Activated CD4-positive, alpha-beta memory T cell treated with anti-CD3 and anti-CD28 coated beads for 36 hours (primary cell): ENCODE data around the gene ARHGEF17. TPM values are rescaled to one million over a fixed set of nuclear protein-coding genes. Genes with fewer than 3 reads are reported as not detected.
A peak's percentile ranks its signal among the peaks of the same experiment; 100 is the strongest.

Experiments
- CTCF ChIA-PET: fragments of 350-600 bp; sonication (Branson Sonifier 250); formaldehyde crosslinking; loops from one replicate; lab custom pipeline; 2021; ENCODE audit warnings: antibody characterized with exemption, inconsistent platforms; lab: Charles Lee
- POLR2A ChIA-PET: fragments of 350-600 bp; sonication (Branson Sonifier 250); formaldehyde crosslinking; loops from one replicate; lab custom pipeline; 2021; ENCODE audit warnings: antibody characterized with exemption; lab: Charles Lee
- DNase-seq: peaks from one replicate; pipeline ENCODE4 v3.0.0-alpha.2; 2020
- H3K27ac Mint-ChIP-seq: one replicate; pipeline ENCODE4 v1.8.0; 2021; ENCODE audit warnings: mixed read lengths
- H3K27me3 Mint-ChIP-seq: one replicate; pipeline ENCODE4 v1.8.0; 2021; ENCODE audit warnings: mixed read lengths
- H3K36me3 Mint-ChIP-seq: one replicate; pipeline ENCODE4 v1.8.0; 2021; ENCODE audit warnings: mixed read lengths
- H3K4me1 Mint-ChIP-seq: one replicate; pipeline ENCODE4 v1.8.0; 2021; ENCODE audit warnings: low read depth, mixed read lengths
- H3K4me3 Mint-ChIP-seq: one replicate; pipeline ENCODE4 v1.8.0; 2021; ENCODE audit warnings: mild to moderate bottlenecking, mixed read lengths
- H3K9me3 Mint-ChIP-seq: one replicate; pipeline ENCODE4 v1.8.0; 2021; ENCODE audit warnings: mixed read lengths
- intact Hi-C: fragments of 100-400 bp; cut with micrococcal nuclease; formaldehyde crosslinking; loops from one replicate; pipeline ENCODE4 v1.15.1; 2023
- total RNA-seq, 2 experiments: library from RNA; stranded (reverse); gene quantifications; one replicate each; pipeline ENCODE4 v1.2.3, GENCODE V29; 2021

The ARHGEF17 gene, protein sequence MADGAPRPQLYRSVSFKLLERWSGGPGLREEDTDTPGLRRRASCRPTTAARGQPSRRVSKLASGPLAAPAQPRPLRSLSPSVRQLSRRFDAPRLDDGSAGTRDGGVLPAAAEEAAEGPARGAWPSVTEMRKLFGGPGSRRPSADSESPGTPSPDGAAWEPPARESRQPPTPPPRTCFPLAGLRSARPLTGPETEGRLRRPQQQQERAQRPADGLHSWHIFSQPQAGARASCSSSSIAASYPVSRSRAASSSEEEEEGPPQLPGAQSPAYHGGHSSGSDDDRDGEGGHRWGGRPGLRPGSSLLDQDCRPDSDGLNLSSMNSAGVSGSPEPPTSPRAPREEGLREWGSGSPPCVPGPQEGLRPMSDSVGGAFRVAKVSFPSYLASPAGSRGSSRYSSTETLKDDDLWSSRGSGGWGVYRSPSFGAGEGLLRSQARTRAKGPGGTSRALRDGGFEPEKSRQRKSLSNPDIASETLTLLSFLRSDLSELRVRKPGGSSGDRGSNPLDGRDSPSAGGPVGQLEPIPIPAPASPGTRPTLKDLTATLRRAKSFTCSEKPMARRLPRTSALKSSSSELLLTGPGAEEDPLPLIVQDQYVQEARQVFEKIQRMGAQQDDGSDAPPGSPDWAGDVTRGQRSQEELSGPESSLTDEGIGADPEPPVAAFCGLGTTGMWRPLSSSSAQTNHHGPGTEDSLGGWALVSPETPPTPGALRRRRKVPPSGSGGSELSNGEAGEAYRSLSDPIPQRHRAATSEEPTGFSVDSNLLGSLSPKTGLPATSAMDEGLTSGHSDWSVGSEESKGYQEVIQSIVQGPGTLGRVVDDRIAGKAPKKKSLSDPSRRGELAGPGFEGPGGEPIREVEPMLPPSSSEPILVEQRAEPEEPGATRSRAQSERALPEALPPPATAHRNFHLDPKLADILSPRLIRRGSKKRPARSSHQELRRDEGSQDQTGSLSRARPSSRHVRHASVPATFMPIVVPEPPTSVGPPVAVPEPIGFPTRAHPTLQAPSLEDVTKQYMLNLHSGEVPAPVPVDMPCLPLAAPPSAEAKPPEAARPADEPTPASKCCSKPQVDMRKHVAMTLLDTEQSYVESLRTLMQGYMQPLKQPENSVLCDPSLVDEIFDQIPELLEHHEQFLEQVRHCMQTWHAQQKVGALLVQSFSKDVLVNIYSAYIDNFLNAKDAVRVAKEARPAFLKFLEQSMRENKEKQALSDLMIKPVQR (N-terminal part only)
- under 1 TPM in 1 of 2 experiments, not detected in 1; 0.07 TPM for total RNA-seq

DNA sequence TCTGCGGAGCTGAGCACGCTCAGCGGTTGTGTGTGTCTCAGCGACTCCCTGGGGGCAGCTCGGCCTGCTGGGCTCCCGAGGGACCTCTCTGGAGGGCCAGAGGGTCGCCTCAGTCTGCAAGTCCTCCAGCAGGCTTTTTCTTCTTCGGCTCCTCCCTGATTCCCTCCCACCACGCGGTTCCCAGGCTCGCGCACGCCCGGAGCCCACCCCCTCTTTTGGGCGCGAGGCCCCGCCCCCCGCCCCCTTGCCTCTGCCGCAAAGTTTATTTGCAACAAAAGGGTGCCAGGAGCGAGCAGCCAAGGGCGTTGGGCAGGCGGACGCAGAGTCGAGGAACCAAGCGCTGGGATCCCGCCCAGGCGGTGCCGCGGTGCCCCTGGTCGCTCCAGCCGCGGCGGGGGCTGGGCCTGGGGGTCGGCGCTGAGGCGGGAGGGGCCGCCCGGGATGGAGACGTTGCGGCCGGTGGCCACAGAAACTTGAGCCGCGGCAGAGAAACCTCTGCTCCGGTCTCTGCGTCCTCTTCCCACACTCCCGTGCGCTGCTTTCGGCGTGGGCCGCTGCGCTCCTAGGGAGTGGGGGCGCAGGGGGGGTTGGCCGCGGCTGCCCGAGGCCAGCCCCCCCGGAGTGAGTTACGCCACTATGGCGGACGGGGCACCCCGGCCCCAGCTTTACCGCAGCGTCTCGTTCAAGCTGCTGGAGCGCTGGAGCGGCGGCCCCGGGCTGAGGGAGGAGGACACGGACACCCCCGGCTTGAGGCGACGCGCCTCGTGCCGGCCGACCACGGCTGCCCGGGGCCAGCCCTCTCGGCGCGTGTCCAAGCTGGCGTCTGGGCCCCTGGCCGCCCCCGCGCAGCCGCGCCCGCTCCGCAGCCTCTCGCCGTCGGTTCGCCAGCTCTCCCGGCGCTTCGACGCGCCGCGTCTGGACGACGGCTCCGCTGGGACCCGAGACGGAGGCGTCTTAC, at the start of gene ARHGEF17:
Gene ARHGEF17 (plus strand): TSS at position 274 of the 958 bp plus-strand sequence. CDS start 363 bp downstream, at position 637.
- no peak within 1 kb of the TSS for H3K27ac Mint-ChIP-seq
- intact Hi-C loops: loop anchor here (5.0 kb wide), 1 partner anchor 84 kb away; no protein-coding TSS in a partner anchor
- DNase-seq: peak; percentile 53
- H3K4me1 Mint-ChIP-seq: peaks cover 6% of the 10 kb centered on the region
- ChIA-PET CTCF (interaction anchor here (0.8 to 6.0 kb wide), 15 partner anchors 9 to 352 kb away, joined by 3 to 123 read pairs (median 6); no protein-coding TSS in a partner anchor), POLR2A (interaction anchor here (1.4 kb wide), 1 partner anchor 27 kb away, joined by 5 read pairs; no protein-coding TSS in a partner anchor)
- no peaks in the 10 kb centered on the region for H3K9me3 Mint-ChIP-seq
- peaks cover 8% of the 10 kb centered on the region for H3K27me3 Mint-ChIP-seq
- H3K36me3 Mint-ChIP-seq: no peaks in the 10 kb centered on the region
- peak within 1 kb of the TSS; percentile 74 for H3K4me3 Mint-ChIP-seq

DNA sequence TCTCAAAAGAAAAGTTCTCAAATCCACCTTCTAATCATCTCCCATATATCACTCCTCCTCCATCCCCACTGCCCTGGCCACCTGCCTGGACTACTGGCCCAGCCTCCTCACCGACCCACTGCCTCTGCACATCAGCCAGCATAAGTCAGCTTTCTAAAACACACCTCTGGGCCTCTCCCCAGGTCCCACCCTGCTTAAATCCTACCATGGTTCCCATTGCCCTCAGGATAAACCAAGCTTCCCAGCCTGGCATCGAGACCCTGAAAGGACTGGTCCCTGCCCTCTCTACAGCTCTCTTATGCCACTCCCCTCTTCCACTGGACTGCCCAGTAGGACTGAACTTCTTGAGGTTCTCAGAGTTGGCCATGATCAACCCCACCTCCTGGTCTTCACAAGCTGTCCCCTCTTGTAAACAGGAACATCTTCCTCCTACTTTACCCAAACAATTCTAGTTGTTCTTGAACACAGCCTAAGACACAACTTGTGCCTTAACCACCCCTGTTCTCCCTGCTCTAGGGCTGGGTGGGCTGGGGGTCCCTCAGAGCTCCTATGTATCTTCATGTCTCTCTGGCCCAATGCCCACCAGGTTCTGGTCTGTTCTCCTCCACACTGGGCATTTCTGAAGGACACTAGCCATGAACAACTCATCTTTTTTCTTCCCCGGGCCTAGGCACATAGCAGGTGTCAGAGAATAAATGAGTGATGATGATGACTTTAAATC, 48.5 kb upstream of the ARHGEF17 start:
- no peaks in the 10 kb centered on the region for H3K9me3 Mint-ChIP-seq
- no peak for DNase-seq
- H3K4me1 Mint-ChIP-seq: no peaks in the 10 kb centered on the region
- peaks cover 5% of the 10 kb centered on the region for H3K27me3 Mint-ChIP-seq
- ChIA-PET CTCF (no interaction called here), POLR2A (no interaction called here)
- intact Hi-C loops: no loop called here
- no peaks in the 10 kb centered on the region for H3K36me3 Mint-ChIP-seq
- H3K4me3 Mint-ChIP-seq: no peak overlapping the region
- no peak overlapping the region for H3K27ac Mint-ChIP-seq

DNA sequence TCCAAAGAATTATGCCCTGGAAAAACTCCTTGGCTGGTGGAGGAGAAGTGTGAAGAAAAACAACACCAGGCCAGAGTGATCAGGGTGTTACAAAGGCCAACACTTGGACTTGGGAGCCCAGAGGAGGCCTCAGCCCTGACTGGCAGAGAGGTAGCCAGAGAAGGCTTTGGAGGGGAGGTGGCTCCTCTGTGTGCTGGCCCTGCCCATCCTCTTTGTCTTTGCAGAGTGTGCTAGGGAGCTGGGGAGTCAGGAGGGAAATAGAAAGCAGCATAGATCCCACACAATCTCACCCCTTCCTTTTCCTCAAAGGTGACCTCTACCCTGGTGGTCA, 48.0 kb upstream of the ARHGEF17 start:
- Mint-ChIP-seq H3K9me3 (no peaks in the 10 kb centered on the region), H3K27me3 (peaks cover 10% of the 10 kb centered on the region), H3K27ac (no peak overlapping the region), H3K4me1 (no peaks in the 10 kb centered on the region), H3K36me3 (no peaks in the 10 kb centered on the region), H3K4me3 (no peak overlapping the region)
- ChIA-PET POLR2A (no interaction called here), CTCF (no interaction called here)
- intact Hi-C loops: no loop called here
- DNase-seq: no peak

DNA sequence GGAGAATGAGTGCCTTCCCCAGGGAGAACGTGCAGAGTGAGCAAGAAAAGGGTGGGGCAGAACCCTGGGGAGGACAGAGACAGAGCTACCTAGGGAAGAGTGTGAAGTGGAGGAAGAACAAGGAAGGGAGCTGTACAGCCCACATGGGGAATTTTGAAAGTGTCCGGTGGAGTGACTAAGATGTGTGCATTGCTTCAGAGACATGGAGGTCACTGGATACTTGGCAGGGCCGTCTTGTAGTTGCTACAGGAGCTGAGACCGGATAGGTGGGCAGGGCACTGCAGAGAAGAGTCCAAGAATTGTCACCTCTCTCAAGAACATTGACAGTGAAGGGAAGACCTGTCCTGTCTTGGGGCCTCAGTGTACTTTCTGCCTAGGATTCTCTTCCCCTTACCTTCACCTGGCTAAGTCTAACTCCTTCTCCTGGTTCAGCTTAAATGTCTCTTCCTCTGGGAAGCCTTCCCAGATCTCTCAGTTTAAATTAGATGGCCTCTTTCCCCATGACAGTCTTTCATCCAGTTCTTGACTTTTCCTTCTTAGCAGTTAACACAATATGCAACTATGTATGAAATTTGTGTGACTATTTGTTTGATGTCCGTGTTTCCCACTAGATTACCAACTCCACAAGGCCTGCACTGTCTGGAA, 45.1 kb upstream of the ARHGEF17 start:
- Mint-ChIP-seq H3K27me3 (peaks cover 13% of the 10 kb centered on the region), H3K27ac (no peak overlapping the region), H3K4me1 (no peaks in the 10 kb centered on the region), H3K9me3 (no peaks in the 10 kb centered on the region), H3K4me3 (no peak overlapping the region), H3K36me3 (no peaks in the 10 kb centered on the region)
- no peak for DNase-seq
- ChIA-PET CTCF (interaction anchor here (0.8 to 2.5 kb wide), 4 partner anchors 10 to 78 kb away, joined by 3 to 7 read pairs (median 4); no protein-coding TSS in a partner anchor), POLR2A (no interaction called here)
- intact Hi-C loops: no loop called here

DNA sequence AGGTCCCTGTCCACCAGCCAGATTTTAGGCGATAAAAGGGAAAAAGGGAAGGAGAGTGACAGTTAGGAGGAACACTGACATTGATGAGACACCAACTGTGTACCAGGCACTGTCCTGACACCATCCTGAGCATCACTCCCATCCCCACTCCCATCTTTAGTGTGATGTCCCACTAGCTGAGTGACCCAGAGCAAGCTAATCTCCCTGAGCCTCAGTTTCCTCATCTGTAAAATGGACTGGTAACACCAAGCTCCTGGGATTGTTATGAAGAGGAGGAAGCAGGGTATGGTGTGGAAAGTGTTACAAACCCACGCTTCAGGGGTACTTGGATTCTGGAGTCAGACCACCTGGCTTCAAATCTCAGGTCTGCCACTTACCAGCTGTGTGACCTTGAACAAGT, 44.4 kb upstream of the ARHGEF17 start:
- ChIA-PET POLR2A (no interaction called here), CTCF (interaction anchor here (0.8 kb wide), 1 partner anchor 34 kb away, joined by 3 read pairs; no protein-coding TSS in a partner anchor)
- no peaks in the 10 kb centered on the region for H3K36me3 Mint-ChIP-seq
- H3K27ac Mint-ChIP-seq: no peak overlapping the region
- no peak for DNase-seq
- no peaks in the 10 kb centered on the region for H3K4me1 Mint-ChIP-seq
- intact Hi-C loops: no loop called here
- no peak overlapping the region for H3K4me3 Mint-ChIP-seq
- H3K27me3 Mint-ChIP-seq: peaks cover 13% of the 10 kb centered on the region
- H3K9me3 Mint-ChIP-seq: no peaks in the 10 kb centered on the region

DNA sequence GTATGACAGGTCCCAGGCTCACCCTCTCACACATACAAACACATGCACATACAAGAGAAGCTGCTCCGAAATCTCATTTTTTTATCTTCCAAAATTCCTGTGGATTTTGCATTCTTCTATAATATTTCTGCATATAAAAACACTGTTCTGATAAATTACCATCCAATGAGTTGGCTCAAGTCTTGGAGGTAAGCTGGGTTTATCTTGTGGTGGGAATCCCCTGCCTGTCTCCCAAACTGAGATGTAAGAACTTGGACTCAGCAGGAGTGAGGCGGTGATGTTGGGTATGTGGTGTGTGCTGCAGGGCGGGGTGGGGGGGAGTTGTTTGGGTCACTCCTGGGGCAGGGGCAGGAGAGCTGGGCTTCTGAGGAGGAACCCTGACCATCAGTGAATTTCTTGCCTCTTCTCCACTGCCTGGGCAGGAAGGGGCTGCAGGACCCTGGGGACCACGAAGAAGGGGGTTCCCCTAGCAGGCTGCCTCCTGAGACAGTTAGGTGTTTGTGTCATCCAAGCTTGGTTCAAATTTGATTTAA, 42.7 kb upstream of the ARHGEF17 start:
- intact Hi-C loops: no loop called here
- POLR2A ChIA-PET: no interaction called here
- DNase-seq: no peak
- Mint-ChIP-seq H3K27ac (no peak overlapping the region), H3K4me1 (no peaks in the 10 kb centered on the region), H3K9me3 (no peaks in the 10 kb centered on the region), H3K4me3 (no peak overlapping the region), H3K36me3 (no peaks in the 10 kb centered on the region), H3K27me3 (peaks cover 13% of the 10 kb centered on the region)
- CTCF ChIA-PET: interaction anchor here (0.7 to 0.9 kb wide), 2 partner anchors 27 to 394 kb away, joined by 3 to 4 read pairs; no protein-coding TSS in a partner anchor

DNA sequence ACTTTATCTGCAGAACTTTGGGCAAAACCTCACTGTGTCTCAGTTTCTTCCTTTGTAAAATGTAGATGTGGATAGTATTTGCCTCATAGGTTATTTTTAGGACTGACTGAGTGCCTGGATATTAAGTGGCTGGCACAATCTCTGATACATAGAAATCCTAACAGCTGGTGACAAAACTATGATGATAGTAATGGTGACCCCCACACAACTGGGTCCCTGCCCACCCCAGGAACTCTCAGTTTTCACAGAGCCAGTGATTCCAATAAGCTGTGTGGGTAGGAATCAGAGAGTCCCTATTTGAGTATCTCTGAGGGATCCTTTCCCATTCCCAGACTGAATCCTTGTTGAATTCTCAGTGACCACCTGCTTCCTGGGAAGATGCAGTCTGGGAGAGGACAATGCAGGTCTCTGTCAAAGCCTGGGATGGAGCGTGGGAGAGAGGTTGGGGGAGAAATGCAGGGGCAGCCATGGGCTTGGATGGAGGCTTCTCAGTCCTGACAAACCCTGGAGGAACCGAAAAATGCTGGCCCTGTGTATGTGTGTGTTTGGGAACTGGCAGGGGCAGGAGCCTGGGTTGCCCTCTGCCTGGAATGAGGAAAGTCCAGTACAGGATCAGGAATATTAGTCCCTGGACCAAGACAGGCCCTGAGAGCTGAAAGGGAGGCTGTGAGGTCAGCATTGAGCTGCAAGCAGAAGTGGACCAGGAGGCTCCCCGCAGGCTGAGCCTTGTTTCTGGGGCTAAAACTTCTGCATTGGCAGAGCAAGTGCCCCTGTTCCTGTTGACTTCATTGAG, 42.0 kb upstream of the ARHGEF17 start:
- Mint-ChIP-seq H3K9me3 (no peaks in the 10 kb centered on the region), H3K36me3 (no peaks in the 10 kb centered on the region), H3K27me3 (peaks cover 13% of the 10 kb centered on the region), H3K4me3 (no peak overlapping the region), H3K4me1 (no peaks in the 10 kb centered on the region), H3K27ac (no peak overlapping the region)
- CTCF ChIA-PET: interaction anchor here (0.7 kb wide), 1 partner anchor 394 kb away, joined by 3 read pairs; no protein-coding TSS in a partner anchor
- POLR2A ChIA-PET: no interaction called here
- no peak for DNase-seq
- intact Hi-C loops: no loop called here

DNA sequence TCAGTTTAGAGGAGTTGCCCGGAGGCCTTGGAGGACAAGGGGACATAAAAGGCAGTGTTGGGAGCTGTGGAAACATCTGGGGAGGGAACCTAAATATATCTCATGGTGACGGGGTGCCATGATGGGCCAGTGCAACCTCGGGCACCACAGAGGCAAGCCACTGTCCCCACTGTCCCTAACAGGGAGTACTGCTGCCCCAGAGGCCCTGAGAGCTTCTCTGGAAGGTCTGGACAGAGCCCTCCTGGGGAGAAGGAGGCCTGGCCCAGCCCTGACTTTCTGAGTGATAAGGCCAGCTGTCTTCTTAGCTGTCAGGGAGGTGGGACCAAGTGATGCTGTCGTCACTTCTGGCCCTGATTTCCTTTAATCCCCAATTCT, 41.4 kb upstream of the ARHGEF17 start:
- CTCF ChIA-PET: no interaction called here
- H3K27me3 Mint-ChIP-seq: peaks cover 13% of the 10 kb centered on the region
- no peaks in the 10 kb centered on the region for H3K36me3 Mint-ChIP-seq
- no peak overlapping the region for H3K4me3 Mint-ChIP-seq
- H3K4me1 Mint-ChIP-seq: no peaks in the 10 kb centered on the region
- no peak overlapping the region for H3K27ac Mint-ChIP-seq
- H3K9me3 Mint-ChIP-seq: no peaks in the 10 kb centered on the region
- intact Hi-C loops: no loop called here
- no peak for DNase-seq
- POLR2A ChIA-PET: no interaction called here

DNA sequence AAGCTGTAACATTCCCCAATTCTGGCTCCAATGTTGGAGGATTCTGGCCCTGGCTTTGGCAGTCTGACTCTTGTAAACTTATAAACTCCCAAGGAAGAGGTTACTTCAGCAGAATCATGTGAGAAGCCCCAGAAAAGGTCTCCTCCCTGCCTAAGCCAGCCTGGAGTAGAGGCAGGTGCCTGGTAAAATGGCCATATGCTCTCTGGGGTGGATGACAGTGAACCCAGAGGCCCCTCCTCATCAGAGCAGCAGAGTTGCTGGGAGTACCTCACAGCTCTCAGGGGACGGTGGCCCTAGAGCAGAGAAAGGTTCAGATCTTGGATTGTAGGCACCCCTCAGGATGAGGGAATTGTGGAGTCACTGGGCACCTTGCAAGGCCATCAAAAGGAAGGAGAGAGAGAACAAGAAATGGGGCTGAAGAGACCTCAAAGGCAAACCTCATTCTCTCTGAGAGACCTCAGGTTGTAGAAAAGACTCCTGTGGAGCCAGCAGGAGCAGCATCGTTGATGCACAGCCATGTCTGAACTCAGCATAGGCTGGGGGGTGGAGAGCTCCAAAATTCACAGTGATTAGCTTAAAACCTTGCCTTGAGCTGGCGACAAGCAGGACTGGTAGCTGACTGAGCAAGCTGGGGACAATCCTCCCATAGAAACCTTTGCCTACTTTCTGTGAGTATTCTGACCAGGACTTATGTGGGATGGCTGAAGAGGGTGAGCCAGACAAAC, 40.8 kb upstream of the ARHGEF17 start:
- POLR2A ChIA-PET: no interaction called here
- CTCF ChIA-PET: interaction anchor here (0.6 to 1.1 kb wide), 2 partner anchors 68 to 497 kb away, joined by 3 read pairs; no protein-coding TSS in a partner anchor
- no peak for DNase-seq
- intact Hi-C loops: no loop called here
- Mint-ChIP-seq H3K9me3 (no peaks in the 10 kb centered on the region), H3K27me3 (peaks cover 13% of the 10 kb centered on the region), H3K4me3 (no peak overlapping the region), H3K4me1 (no peaks in the 10 kb centered on the region), H3K36me3 (no peaks in the 10 kb centered on the region), H3K27ac (no peak overlapping the region)
